SK-N-SH treated with all-trans-retinoic acid at 6 μM for 48 hours (cell line): Measurements from ENCODE around the gene TEAD3.

Experiments
- CREB5 ChIP-seq: fragments of 250-450 bp; sonication (Bioruptor Pico); IDR thresholded peaks from 2 replicates; pipeline ENCODE4 v1.5.1; 2020; ENCODE audit warnings: low read depth, mild to moderate bottlenecking, moderate library complexity
- GLIS3 ChIP-seq: fragments of 250-450 bp; sonication (Bioruptor Pico); IDR thresholded peaks from 2 replicates; pipeline ENCODE4 v1.5.0; 2020; ENCODE audit warnings: mild to moderate bottlenecking, moderate library complexity
- ISL1 ChIP-seq: fragments of 250-450 bp; sonication (Bioruptor Pico); IDR thresholded peaks from 2 replicates; pipeline ENCODE4 v2.1.2; 2022; ENCODE audit warnings: mild to moderate bottlenecking, moderate library complexity
- TOX ChIP-seq: fragments of 250-450 bp; sonication (Bioruptor Pico); IDR thresholded peaks from 2 replicates; pipeline ENCODE4 v1.8.0; 2021; ENCODE audit warnings: mild to moderate bottlenecking, moderate library complexity, borderline replicate concordance
- ZFP30 ChIP-seq: fragments of 450-650 bp; formaldehyde crosslinking; IDR thresholded peaks from 2 replicates; pipeline ENCODE4 v1.5.0; 2022; ENCODE audit warnings: mild to moderate bottlenecking, moderate library complexity

GRCh38 chr6:35496036-35496840, 641 bp downstream of the TEAD3 start:
- TF ChIP-seq ISL1 (no peak), CREB5 (no peak), TOX (no peak), GLIS3 (CRISPR knock-in tag) (no peak), ZFP30 (no peak)
